AG04450 (cell line): ENCODE measurements around the gene GUCD1. TPM values are rescaled to one million over a fixed set of nuclear protein-coding genes. Genes with fewer than 3 reads are reported as not detected.

ENCODE experiments used
- CTCF ChIA-PET: fragments of 300-600, 350-600 bp; formaldehyde crosslinking; extraction: SDS; loops from one replicate; lab custom pipeline; 2022; ENCODE audit warnings: antibody characterized with exemption, inconsistent platforms; lab: Charles Lee
- POLR2A ChIA-PET: fragments of 350-600 bp; formaldehyde crosslinking; extraction: SDS; loops from one replicate; lab custom pipeline; 2021; ENCODE audit warnings: antibody characterized with exemption, inconsistent platforms; lab: Yijun Ruan, JAX
- DNase-seq: peaks from one replicate; pipeline ENCODE4 v3.0.0-alpha.2; 2011; ENCODE audit warnings: low read depth, low spot score
- H3K27ac ChIP-seq: one replicate; pipeline ENCODE4 v1.5.1; 2012; ENCODE audit warnings: low read depth, low read length, control low read depth
- H3K27me3 ChIP-seq: one replicate; pipeline ENCODE4 v1.6.0; 2012; ENCODE audit warnings: low read length; ENCODE audit not compliant: control insufficient read depth, insufficient read depth
- H3K4me3 ChIP-seq: 2 replicates; pipeline ENCODE4 v1.5.1; 2011; ENCODE audit warnings: mild to moderate bottlenecking, low read depth, low read length, control low read depth
- H3K9me3 ChIP-seq: 2 replicates; pipeline ENCODE4 v1.5.1; 2012; ENCODE audit warnings: low read length; ENCODE audit not compliant: control insufficient read depth, insufficient read depth
- polyA plus RNA-seq: library from polyadenylated mRNA; depleted of rRNA; stranded (reverse); fragments of >200 nt; gene quantifications from 2 replicates; pipeline ENCODE4 v1.2.3, GENCODE V29; 2011
- TF ChIP-seq, protein P1 (sequence below): IDR thresholded peaks from 2 replicates; pipeline ENCODE4 v1.5.1; 2011; ENCODE audit warnings: low read depth, low read length, control low read depth, inconsistent platforms

Gene GUCD1
- polyA plus RNA-seq, 1 experiment, result 52.1 TPM

DNA sequence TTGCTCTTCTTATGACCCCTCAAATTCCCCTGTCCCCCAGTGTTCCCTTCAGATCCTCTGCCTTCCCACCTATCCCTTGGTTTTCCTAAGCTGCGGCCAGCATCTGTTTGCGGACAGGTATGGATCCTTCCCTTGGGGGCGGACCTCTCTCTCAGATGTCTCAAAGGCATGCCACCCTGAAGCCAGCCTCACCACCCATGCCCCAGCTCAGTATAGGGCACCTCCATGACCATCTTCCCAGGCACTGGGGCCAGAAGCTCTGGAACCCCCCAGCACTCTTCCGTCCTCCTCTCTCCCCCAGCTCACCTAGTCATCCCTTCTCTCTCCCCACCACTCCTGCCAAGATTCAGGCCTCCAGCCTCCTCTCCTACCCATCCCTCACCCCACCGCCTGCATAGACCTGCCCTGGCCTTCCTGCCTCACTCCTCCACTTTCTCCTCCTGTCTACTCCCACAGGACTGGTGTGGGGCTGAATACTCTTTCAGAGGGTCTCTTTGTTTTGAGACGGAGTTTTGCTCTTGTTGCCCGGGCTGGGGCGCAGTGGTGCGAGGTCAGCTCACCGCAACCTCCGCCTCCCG lies 35.7 kb upstream of the GUCD1 start:
- no peak overlapping the region for H3K4me3 ChIP-seq
- no peak overlapping the region for H3K27ac ChIP-seq
- H3K9me3 ChIP-seq, result no peaks in the 10 kb centered on the region
- no peaks in the 10 kb centered on the region for H3K27me3 ChIP-seq
- no peak for DNase-seq
- TF ChIP-seq, protein P1, sequence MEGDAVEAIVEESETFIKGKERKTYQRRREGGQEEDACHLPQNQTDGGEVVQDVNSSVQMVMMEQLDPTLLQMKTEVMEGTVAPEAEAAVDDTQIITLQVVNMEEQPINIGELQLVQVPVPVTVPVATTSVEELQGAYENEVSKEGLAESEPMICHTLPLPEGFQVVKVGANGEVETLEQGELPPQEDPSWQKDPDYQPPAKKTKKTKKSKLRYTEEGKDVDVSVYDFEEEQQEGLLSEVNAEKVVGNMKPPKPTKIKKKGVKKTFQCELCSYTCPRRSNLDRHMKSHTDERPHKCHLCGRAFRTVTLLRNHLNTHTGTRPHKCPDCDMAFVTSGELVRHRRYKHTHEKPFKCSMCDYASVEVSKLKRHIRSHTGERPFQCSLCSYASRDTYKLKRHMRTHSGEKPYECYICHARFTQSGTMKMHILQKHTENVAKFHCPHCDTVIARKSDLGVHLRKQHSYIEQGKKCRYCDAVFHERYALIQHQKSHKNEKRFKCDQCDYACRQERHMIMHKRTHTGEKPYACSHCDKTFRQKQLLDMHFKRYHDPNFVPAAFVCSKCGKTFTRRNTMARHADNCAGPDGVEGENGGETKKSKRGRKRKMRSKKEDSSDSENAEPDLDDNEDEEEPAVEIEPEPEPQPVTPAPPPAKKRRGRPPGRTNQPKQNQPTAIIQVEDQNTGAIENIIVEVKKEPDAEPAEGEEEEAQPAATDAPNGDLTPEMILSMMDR, result no peak
- ChIA-PET POLR2A (no interaction called here), CTCF (no interaction called here)

DNA sequence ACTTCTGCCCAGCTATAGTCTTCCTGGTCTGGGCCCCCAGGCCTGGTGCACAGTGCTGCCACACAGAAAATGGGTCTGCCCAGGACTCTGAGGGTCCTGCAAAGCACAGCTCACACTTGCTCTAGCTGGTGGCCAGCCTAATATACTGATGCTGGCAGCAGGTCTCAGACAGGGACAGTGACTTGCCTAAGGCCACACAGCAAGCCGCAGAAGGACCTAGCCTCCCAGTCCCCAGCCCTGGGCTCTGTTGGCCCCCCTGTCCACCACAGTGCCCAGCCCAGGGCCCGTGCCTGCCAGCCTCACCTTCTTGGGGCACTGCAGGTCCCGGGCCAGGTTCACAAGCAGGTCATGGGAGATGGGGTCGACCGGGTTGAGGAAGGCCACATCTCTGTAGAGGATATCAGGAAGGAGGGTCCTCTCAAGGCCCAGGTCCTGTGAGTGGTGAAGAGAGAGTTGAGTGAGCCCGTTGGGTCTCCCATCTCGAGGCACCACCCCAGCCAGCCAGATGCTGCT lies 34.6 kb upstream of the GUCD1 start:
- TF ChIP-seq, protein P1, result no peak
- ChIA-PET POLR2A (no interaction called here), CTCF (interaction anchor here (0.6 kb wide), 1 partner anchor 727 kb away, joined by 4 read pairs; no protein-coding TSS in a partner anchor)
- Histone ChIP-seq H3K4me3 (no peak overlapping the region), H3K9me3 (no peaks in the 10 kb centered on the region), H3K27me3 (no peaks in the 10 kb centered on the region), H3K27ac (no peak overlapping the region)
- DNase-seq, result no peak

DNA sequence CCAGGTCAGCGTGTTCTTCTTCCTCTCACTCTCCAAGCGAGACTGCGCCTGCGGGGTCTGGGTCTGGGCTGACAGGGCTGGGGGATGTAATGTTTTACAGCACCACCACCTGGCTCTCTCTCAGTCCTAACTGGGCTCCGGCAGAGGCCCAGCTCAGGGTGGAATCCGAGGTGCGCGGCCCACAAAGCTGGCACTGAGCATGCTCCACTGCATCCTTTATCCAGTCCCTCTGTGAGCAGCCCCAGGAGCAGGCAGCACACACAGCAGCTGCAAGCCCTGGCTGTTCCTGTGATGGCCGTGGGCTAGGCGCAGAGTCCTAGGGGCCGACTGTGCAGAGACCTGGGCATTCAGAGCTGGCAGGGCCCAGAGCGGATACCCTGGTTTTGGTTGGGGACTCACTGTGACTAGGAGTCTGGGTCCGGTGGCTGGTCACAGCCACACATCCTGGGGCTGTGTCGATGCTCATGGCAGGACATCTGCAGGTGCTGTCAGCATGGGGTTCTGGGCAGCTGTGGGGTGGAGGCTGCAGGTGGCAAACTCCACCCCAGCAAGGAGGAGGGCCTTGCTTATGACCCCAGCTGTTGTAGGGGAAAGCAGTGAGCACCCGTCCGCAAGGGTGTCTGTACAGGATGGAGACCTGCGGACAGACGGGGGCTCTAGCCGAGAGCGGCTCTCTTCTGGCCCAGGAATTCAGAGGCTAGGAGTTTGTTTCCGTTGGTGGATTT lies 34.0 kb upstream of the GUCD1 start:
- ChIA-PET CTCF (interaction anchor here (0.6 kb wide), 1 partner anchor 726 kb away, joined by 4 read pairs; no protein-coding TSS in a partner anchor), POLR2A (no interaction called here)
- Histone ChIP-seq H3K4me3 (no peak overlapping the region), H3K27ac (no peak overlapping the region), H3K9me3 (no peaks in the 10 kb centered on the region), H3K27me3 (no peaks in the 10 kb centered on the region)
- DNase-seq, result no peak
- TF ChIP-seq, protein P1, result no peak

DNA sequence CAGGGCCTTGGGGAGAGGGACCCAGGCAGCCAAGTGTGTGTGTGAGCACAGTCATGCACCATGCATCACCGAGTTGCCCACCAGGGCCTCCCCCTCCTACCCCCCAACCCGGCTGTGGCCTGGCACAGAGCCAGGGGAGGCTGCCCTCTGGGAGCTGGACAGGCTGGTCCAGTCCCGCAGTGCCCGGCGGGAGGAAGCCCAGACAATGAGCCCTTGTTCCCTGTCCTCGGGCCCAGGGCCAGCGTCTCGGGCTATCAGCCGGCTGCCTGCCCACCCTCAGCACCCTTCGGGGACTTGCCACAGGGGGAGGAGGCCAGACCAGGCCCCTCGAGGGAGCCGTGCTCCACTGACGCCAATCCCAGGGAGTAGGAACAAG lies 33.4 kb upstream of the GUCD1 start:
- POLR2A ChIA-PET, result no interaction called here
- Histone ChIP-seq H3K4me3 (no peak overlapping the region), H3K27me3 (no peaks in the 10 kb centered on the region), H3K9me3 (no peaks in the 10 kb centered on the region), H3K27ac (no peak overlapping the region)
- CTCF ChIA-PET, result no interaction called here
- TF ChIP-seq, protein P1, result no peak
- no peak for DNase-seq

- no peaks in the 10 kb centered on the region for H3K27me3 ChIP-seq
- no peaks in the 10 kb centered on the region for H3K9me3 ChIP-seq
- no peak overlapping the region for H3K27ac ChIP-seq
- H3K4me3 ChIP-seq, result no peak overlapping the region
- TF ChIP-seq, protein P1, result no peak
- DNase-seq, result no peak
- ChIA-PET CTCF (no interaction called here), POLR2A (no interaction called here)
These were observed 33.0 kb upstream of the GUCD1 start for GRCh38 chr22:24587948-24588347.
